Panc1 (cell line): ENCODE measurements around the gene ADAM23. TPM values are rescaled to one million over a fixed set of nuclear protein-coding genes. Genes with fewer than 3 reads are reported as not detected.

Experiments used
- ATAC-seq: fragments of 200-7000 bp; cut with Tn5 transposase; 2 replicates; pipeline ENCODE4 v1.9.1; 2020; ENCODE audit warnings: mild to moderate bottlenecking, moderate library complexity
- BruUV-seq: library from RNA; stranded (reverse); fragments of 400-500 nt; replicated peaks from 2 replicates; lab custom pipeline; 2021; lab: Mats Ljungman, UMichigan
- CTCF ChIA-PET: fragments of 300-600 bp; sonication (Branson Sonifier 250); formaldehyde crosslinking; loops from one replicate; lab custom pipeline; 2022; ENCODE audit warnings: antibody characterized with exemption; lab: Charles Lee
- POLR2A ChIA-PET: fragments of 300-600 bp; sonication (Branson Sonifier 250); formaldehyde crosslinking; loops from one replicate; lab custom pipeline; 2022; ENCODE audit warnings: antibody characterized with exemption; lab: Charles Lee
- DNase-seq: peaks from one replicate; pipeline ENCODE4 v3.0.0-alpha.2; 2010; ENCODE audit warnings: low read depth, low spot score
- H3K27ac ChIP-seq: 2 replicates; pipeline ENCODE4 v1.5.1; 2011; ENCODE audit warnings: mild to moderate bottlenecking, low read length, inconsistent platforms
- H3K27me3 ChIP-seq: fragments of 200-500 bp; sonication (Bioruptor generic); 2 replicates; pipeline ENCODE4 v1.6.0; 2014; ENCODE audit warnings: low read length, inconsistent platforms; ENCODE audit not compliant: control insufficient read depth, insufficient read depth
- H3K36me3 ChIP-seq: fragments of 200-500 bp; sonication (Bioruptor generic); 2 replicates; pipeline ENCODE4 v1.5.1; 2014; ENCODE audit warnings: inconsistent platforms, mild to moderate bottlenecking, low read length, moderate library complexity; ENCODE audit not compliant: control insufficient read depth, insufficient read depth
- H3K4me1 ChIP-seq: 2 replicates; pipeline ENCODE4 v1.5.1; 2011; ENCODE audit warnings: inconsistent platforms, mild to moderate bottlenecking, low read length, moderate library complexity; ENCODE audit not compliant: control insufficient read depth, insufficient read depth
- H3K4me3 ChIP-seq, 2 experiments: 2 replicates each; pipeline ENCODE4 v1.5.1; 2011 to 2012; ENCODE audit warnings: low read depth in 2 of 2, low read length in 2 of 2, mild to moderate bottlenecking in 2 of 2, inconsistent platforms in 1 of 2, moderate library complexity in 1 of 2
- H3K9me3 ChIP-seq: fragments of 200-500 bp; sonication (Bioruptor generic); 2 replicates; pipeline ENCODE4 v1.5.1; 2014; ENCODE audit warnings: low read depth, mild to moderate bottlenecking, inconsistent platforms, low read length, moderate library complexity; ENCODE audit not compliant: control insufficient read depth, insufficient read depth
- CTCF ChIP-seq: fragments of 450-650 bp; IDR thresholded peaks from 2 replicates; pipeline ENCODE4 v1.5.1; 2017; ENCODE audit warnings: mild to moderate bottlenecking
- POLR2AphosphoS5 ChIP-seq: IDR thresholded peaks from 2 replicates; pipeline ENCODE4 v1.6.1; 2012; ENCODE audit warnings: mild to moderate bottlenecking, low read depth, low read length, moderate library complexity
- REST ChIP-seq, 2 experiments: IDR thresholded peaks; 2 replicates each; pipeline ENCODE4 v1.6.1; 2011 to 2012; ENCODE audit warnings: low read depth in 2 of 2, control low read depth in 1 of 2, low read length in 1 of 2, mild to moderate bottlenecking in 1 of 2, moderate library complexity in 1 of 2; ENCODE audit not compliant: insufficient read depth in 1 of 2
- SIN3A ChIP-seq: IDR thresholded peaks from 2 replicates; pipeline ENCODE4 v1.6.1; 2012; ENCODE audit warnings: low read depth, mild to moderate bottlenecking, low read length, moderate library complexity, borderline replicate concordance; ENCODE audit not compliant: insufficient read depth
- TCF7L2 ChIP-seq: IDR thresholded peaks from 2 replicates; pipeline ENCODE4 v1.6.1; 2011; ENCODE audit warnings: mild to moderate bottlenecking, low read depth, low read length, inconsistent platforms
- in situ Hi-C: cut with HindIII; loops from 2 replicates; pipeline ENCODE4 v1.10.0; 2016; ENCODE audit warnings: low sequenced_read_pairs, low pct_unique_long_range_greater_than_20kb
- intact Hi-C: fragments of 100-400 bp; cut with micrococcal nuclease; formaldehyde crosslinking; loops from one replicate; pipeline ENCODE4 v1.10.0; 2022; ENCODE audit not compliant: unreplicated experiment
- total RNA-seq: library from RNA; stranded (reverse); gene quantifications from one replicate; pipeline ENCODE4 v1.2.1, GENCODE V29; 2021; ENCODE audit not compliant: unreplicated experiment

ADAM23 gene
- total RNA-seq, 1 experiment from 2014 or later = 0.18 TPM

- 0 out of 2 replicates have a peak, but pooled peaks cover 2% of the 10 kb centered on the region for H3K27me3 ChIP-seq
- no TSS peak for BruUV-seq
- in situ Hi-C loops = no loop called here
- no peak for TF ChIP-seq TCF7L2
- TF ChIP-seq CTCF = no peak
- POLR2A ChIA-PET = no interaction called here
- DNase-seq (no peak), ATAC-seq (no peak)
- H3K36me3 ChIP-seq = no peaks in the 10 kb centered on the region
- intact Hi-C loops = no loop called here
- H3K4me3 ChIP-seq = no peak overlapping the region
- no peaks in the 10 kb centered on the region for H3K9me3 ChIP-seq
- no peak overlapping the region for H3K27ac ChIP-seq
- H3K4me1 ChIP-seq = no peaks in the 10 kb centered on the region
- CTCF ChIA-PET = no interaction called here
Observed at GRCh38 chr2:206464597-206464996, 21.3 kb downstream of the ADAM23 start.

- peaks cover 2% of the 10 kb centered on the region; the same call in 1 of the 2 replicates for H3K27me3 ChIP-seq
- no peak for TF ChIP-seq SIN3A
- TF ChIP-seq TCF7L2 = no peak
- no peak for TF ChIP-seq CTCF
- TF ChIP-seq POLR2AphosphoS5 = no peak
- no peak for TF ChIP-seq REST (IDR thresholded peaks at IDR 0.05; ENCODE audit: insufficient read depth in 1 of 2, low read depth in 2 of 2, low read length in 1 of 2)
- no peaks in the 10 kb centered on the region for H3K4me1 ChIP-seq
- POLR2A ChIA-PET = no interaction called here
- DNase-seq = no peak
- in situ Hi-C loops (no loop called here), intact Hi-C loops (no loop called here)
- BruUV-seq = no TSS peak
- ATAC-seq = no peak
- H3K27ac ChIP-seq = no peak overlapping the region
- no peaks in the 10 kb centered on the region for H3K36me3 ChIP-seq
- CTCF ChIA-PET = no interaction called here
- no peak overlapping the region for H3K4me3 ChIP-seq
- no peaks in the 10 kb centered on the region for H3K9me3 ChIP-seq
Observed at GRCh38 chr2:206471524-206472062, 28.3 kb downstream of the ADAM23 start.
